Activated naive CD4-positive, alpha-beta T cell treated with anti-CD3 and anti-CD28 coated beads for 36 hours (primary cell): Measurements from ENCODE around the gene STAT5A. TPM values are rescaled to one million over a fixed set of nuclear protein-coding genes. Genes with fewer than 3 reads are reported as not detected.
"Not testable (repeated sequence)": the region's sequence is repeated elsewhere in the genome, so short reads cannot be mapped to it uniquely, and the experiment has no call there.

ENCODE experiments used
- CTCF ChIA-PET: fragments of 350-600 bp; sonication (Branson Sonifier 250); formaldehyde crosslinking; loops from one replicate; lab custom pipeline; 2021; ENCODE audit warnings: antibody characterized with exemption; lab: Charles Lee
- DNase-seq: peaks from one replicate; pipeline ENCODE4 v3.0.0-alpha.2; 2020
- H3K27ac Mint-ChIP-seq: one replicate; pipeline ENCODE4 v1.8.0; 2021; ENCODE audit warnings: mild to moderate bottlenecking, mixed read lengths
- H3K27me3 Mint-ChIP-seq: one replicate; pipeline ENCODE4 v1.8.0; 2021; ENCODE audit warnings: low read depth, mixed read lengths
- H3K36me3 Mint-ChIP-seq: one replicate; pipeline ENCODE4 v1.8.0; 2021; ENCODE audit warnings: low read depth, mixed read lengths
- H3K4me1 Mint-ChIP-seq: one replicate; pipeline ENCODE4 v1.8.0; 2021; ENCODE audit warnings: low read depth, mixed read lengths
- H3K4me3 Mint-ChIP-seq: one replicate; pipeline ENCODE4 v1.8.0; 2021; ENCODE audit warnings: mild to moderate bottlenecking, moderate library complexity, mixed read lengths
- H3K9me3 Mint-ChIP-seq: one replicate; pipeline ENCODE4 v1.8.0; 2021; ENCODE audit warnings: mixed read lengths
- intact Hi-C: fragments of 100-400 bp; cut with micrococcal nuclease; formaldehyde crosslinking; loops from one replicate; pipeline ENCODE4 v1.15.1; 2023
- total RNA-seq, 2 experiments: library from RNA; stranded (reverse); gene quantifications; one replicate each; pipeline ENCODE4 v1.2.3, GENCODE V29; 2021

The STAT5A gene
- total RNA-seq, 2 experiments from 2014 or later = 165 to 174 TPM

GRCh38 chr17:42249681-42250446 lies 38.4 kb upstream of the STAT5A start:
- peaks cover 11% of the 10 kb centered on the region for H3K36me3 Mint-ChIP-seq
- peaks cover 3% of the 10 kb centered on the region for H3K9me3 Mint-ChIP-seq
- H3K27ac Mint-ChIP-seq = peak overlapping the region; percentile 97
- peaks cover 72% of the 10 kb centered on the region for H3K4me1 Mint-ChIP-seq
- peak; percentile 77 for DNase-seq
- H3K4me3 Mint-ChIP-seq = peak overlapping the region; percentile 74
- CTCF ChIA-PET = interaction anchor here (0.5 to 6.7 kb wide), 5 partner anchors 22 to 111 kb away, joined by 3 to 46 read pairs (median 3); no protein-coding TSS in a partner anchor
- H3K27me3 Mint-ChIP-seq = no peaks in the 10 kb centered on the region
- intact Hi-C loops = loop anchor here (2.0 to 5.0 kb wide), 2 partner anchors 129 to 427 kb away; partner anchors contain the start of gene PLEKHH3

GRCh38 chr17:42251115-42251514 lies 37.2 kb upstream of the STAT5A start:
- intact Hi-C loops = no loop called here
- CTCF ChIA-PET = interaction anchor here (2.4 to 6.7 kb wide), 2 partner anchors 20 to 29 kb away, joined by 12 to 46 read pairs; no protein-coding TSS in a partner anchor
- Mint-ChIP-seq H3K4me3 (no peak overlapping the region), H3K27ac (peak overlapping the region; percentile 97), H3K9me3 (peaks cover 3% of the 10 kb centered on the region), H3K4me1 (peaks cover 80% of the 10 kb centered on the region), H3K27me3 (no peaks in the 10 kb centered on the region), H3K36me3 (peaks cover 12% of the 10 kb centered on the region)
- no peak for DNase-seq

- Mint-ChIP-seq H3K27ac (peak overlapping the region; percentile 91), H3K36me3 (peaks cover 6% of the 10 kb centered on the region), H3K4me1 (peaks cover 76% of the 10 kb centered on the region), H3K27me3 (no peaks in the 10 kb centered on the region), H3K9me3 (no peaks in the 10 kb centered on the region), H3K4me3 (peak overlapping the region; percentile 13)
- intact Hi-C loops = no loop called here
- CTCF ChIA-PET = interaction anchor here (0.9 to 6.7 kb wide), 2 partner anchors 19 to 28 kb away, joined by 3 to 46 read pairs; no protein-coding TSS in a partner anchor
- DNase-seq = no peak
Measured at GRCh38 chr17:42252597-42253550, 35.4 kb upstream of the STAT5A start.

GRCh38 chr17:42253578-42253977 lies 34.7 kb upstream of the STAT5A start:
- peaks cover 74% of the 10 kb centered on the region for H3K4me1 Mint-ChIP-seq
- DNase-seq = peak; percentile 49
- intact Hi-C loops = no loop called here
- peaks cover 6% of the 10 kb centered on the region for H3K36me3 Mint-ChIP-seq
- no peaks in the 10 kb centered on the region for H3K27me3 Mint-ChIP-seq
- CTCF ChIA-PET = interaction anchor here (1.1 kb wide), 1 partner anchor 31 kb away, joined by 5 read pairs; no protein-coding TSS in a partner anchor
- no peak overlapping the region for H3K4me3 Mint-ChIP-seq
- H3K9me3 Mint-ChIP-seq = no peaks in the 10 kb centered on the region
- H3K27ac Mint-ChIP-seq = peak overlapping the region; percentile 91

- Mint-ChIP-seq H3K36me3 (peaks cover 4% of the 10 kb centered on the region), H3K27ac (peak overlapping the region; percentile 34), H3K4me1 (peaks cover 76% of the 10 kb centered on the region)
Measured at GRCh38 chr17:42255445-42255844, 32.9 kb upstream of the STAT5A start.

GRCh38 chr17:42260318-42260717 lies 28.0 kb upstream of the STAT5A start:
- no peak overlapping the region for H3K4me3 Mint-ChIP-seq
- CTCF ChIA-PET = interaction anchor here (0.6 kb wide), 1 partner anchor 25 kb away, joined by 4 read pairs; no protein-coding TSS in a partner anchor
- H3K27me3 Mint-ChIP-seq = no peaks in the 10 kb centered on the region
- DNase-seq = no peak
- peaks cover 2% of the 10 kb centered on the region for H3K9me3 Mint-ChIP-seq
- intact Hi-C loops = no loop called here
- H3K27ac Mint-ChIP-seq = no peak overlapping the region
- peaks cover 48% of the 10 kb centered on the region for H3K4me1 Mint-ChIP-seq
- H3K36me3 Mint-ChIP-seq = peaks cover 1% of the 10 kb centered on the region

More at GRCh38 chr17:42255445-42255844, 32.9 kb upstream of the STAT5A start:
- DNase-seq = no peak
- Mint-ChIP-seq H3K9me3 (no peaks in the 10 kb centered on the region), H3K27me3 (no peaks in the 10 kb centered on the region), H3K4me3 (no peak overlapping the region)
- CTCF ChIA-PET = no interaction called here
- intact Hi-C loops = no loop called here

GRCh38 chr17:42264366-42264765 lies 23.9 kb upstream of the STAT5A start:
- H3K27me3 Mint-ChIP-seq, H3K9me3 Mint-ChIP-seq, DNase-seq, H3K27ac Mint-ChIP-seq, H3K4me3 Mint-ChIP-seq, CTCF ChIA-PET, intact Hi-C loops: not testable (repeated sequence)
- H3K4me1 Mint-ChIP-seq = peaks cover 54% of the 10 kb centered on the region
- H3K36me3 Mint-ChIP-seq = peaks cover 11% of the 10 kb centered on the region

GRCh38 chr17:42266462-42266861 lies 21.8 kb upstream of the STAT5A start:
- H3K4me3 Mint-ChIP-seq = peak overlapping the region; percentile 38
- H3K9me3 Mint-ChIP-seq = peaks cover 2% of the 10 kb centered on the region
- DNase-seq = no peak
- H3K27me3 Mint-ChIP-seq = no peaks in the 10 kb centered on the region
- peaks cover 17% of the 10 kb centered on the region for H3K36me3 Mint-ChIP-seq
- CTCF ChIA-PET = no interaction called here
- H3K27ac Mint-ChIP-seq = peak overlapping the region; percentile 94
- peaks cover 61% of the 10 kb centered on the region for H3K4me1 Mint-ChIP-seq
- intact Hi-C loops = loop anchor here (5.0 kb wide), 1 partner anchor 34 kb away; no protein-coding TSS in a partner anchor

- DNase-seq = peak; percentile 70
- Mint-ChIP-seq H3K4me3 (peak overlapping the region; percentile 38), H3K36me3 (peaks cover 17% of the 10 kb centered on the region), H3K27me3 (no peaks in the 10 kb centered on the region), H3K9me3 (peaks cover 2% of the 10 kb centered on the region), H3K4me1 (peaks cover 68% of the 10 kb centered on the region), H3K27ac (peak overlapping the region; percentile 97)
- intact Hi-C loops = loop anchor here (5.0 kb wide), 1 partner anchor 35 kb away; no protein-coding TSS in a partner anchor
- CTCF ChIA-PET = interaction anchor here (0.8 to 8.1 kb wide), 4 partner anchors 17 to 311 kb away, joined by 3 to 46 read pairs (median 4); no protein-coding TSS in a partner anchor
Measured at GRCh38 chr17:42266918-42267766, 21.2 kb upstream of the STAT5A start.

- DNase-seq = no peak
- Mint-ChIP-seq H3K36me3 (peaks cover 17% of the 10 kb centered on the region), H3K27ac (peak overlapping the region; percentile 97), H3K9me3 (peaks cover 2% of the 10 kb centered on the region), H3K4me1 (peaks cover 77% of the 10 kb centered on the region), H3K4me3 (no peak overlapping the region), H3K27me3 (no peaks in the 10 kb centered on the region)
- CTCF ChIA-PET = interaction anchor here (1.1 to 8.1 kb wide), 4 partner anchors 18 to 138 kb away, joined by 3 to 46 read pairs (median 14); no protein-coding TSS in a partner anchor
- intact Hi-C loops = loop anchor here (5.0 kb wide), 1 partner anchor 36 kb away; no protein-coding TSS in a partner anchor
Measured at GRCh38 chr17:42268236-42268635, 20.1 kb upstream of the STAT5A start.

GRCh38 chr17:42270170-42270535 lies 18.1 kb upstream of the STAT5A start:
- CTCF ChIA-PET = interaction anchor here (0.8 to 8.1 kb wide), 4 partner anchors 20 to 58 kb away, joined by 3 to 46 read pairs (median 14); no protein-coding TSS in a partner anchor
- H3K27ac Mint-ChIP-seq = peak overlapping the region; percentile 97
- no peaks in the 10 kb centered on the region for H3K9me3 Mint-ChIP-seq
- H3K4me1 Mint-ChIP-seq = peaks cover 75% of the 10 kb centered on the region
- H3K27me3 Mint-ChIP-seq = no peaks in the 10 kb centered on the region
- no peak for DNase-seq
- intact Hi-C loops = loop anchor here (2.0 to 10.0 kb wide), 3 partner anchors 109 to 902 kb away; partner anchors contain the start of genes KLHL11 and NBR1
- peaks cover 30% of the 10 kb centered on the region for H3K36me3 Mint-ChIP-seq
- peak overlapping the region; percentile 10 for H3K4me3 Mint-ChIP-seq
